ENCODE results near the gene IGSF9. TPM values are rescaled to one million over a fixed set of nuclear protein-coding genes. Genes with fewer than 3 reads are reported as not detected.

IGSF9 gene
- total RNA-seq, 1 donor from 2014 or later, result 5.9 TPM

- DNase-seq, result no peak
Measured at GRCh38 chr1:159973350-159973940, 28.0 kb upstream of the IGSF9 start.

GRCh38 chr1:159972443-159973205 is 27.2 kb upstream of the IGSF9 start:
- DNase-seq, result no peak

- DNase-seq, result no peak
Measured at GRCh38 chr1:159970932-159971342, 25.5 kb upstream of the IGSF9 start.

- DNase-seq, result no peak
Measured at GRCh38 chr1:159968901-159969300, 23.5 kb upstream of the IGSF9 start.

- DNase-seq, result no peak
Measured at GRCh38 chr1:159965263-159965662, 19.9 kb upstream of the IGSF9 start.

GRCh38 chr1:159964144-159964543 is 18.7 kb upstream of the IGSF9 start:
- no peak for DNase-seq

GRCh38 chr1:159962176-159962575 is 16.8 kb upstream of the IGSF9 start:
- DNase-seq, result no peak

- no peak for DNase-seq
Measured at GRCh38 chr1:159961636-159962035, 16.2 kb upstream of the IGSF9 start.

GRCh38 chr1:159960721-159961381 is 15.4 kb upstream of the IGSF9 start:
- no peak for DNase-seq

- no peak for DNase-seq
Measured at GRCh38 chr1:159959451-159959850, 14.0 kb upstream of the IGSF9 start.

GRCh38 chr1:159958719-159959380 is 13.4 kb upstream of the IGSF9 start:
- no peak for DNase-seq

GRCh38 chr1:159957824-159958268 is 12.4 kb upstream of the IGSF9 start:
- no peak for DNase-seq

GRCh38 chr1:159955456-159955855 is 10.0 kb upstream of the IGSF9 start:
- DNase-seq, result no peak

- no peak for DNase-seq
Measured at GRCh38 chr1:159953536-159954515, 8.4 kb upstream of the IGSF9 start, which contains the start of gene SLAMF9. TSS of gene SLAMF9 (minus strand) at chr1:159954237. CDS start at chr1:159954137, 100 bp downstream.

GRCh38 chr1:159952932-159953331 is 7.5 kb upstream of the IGSF9 start:
- no peak for DNase-seq

GRCh38 chr1:159951551-159951950 is 6.1 kb upstream of the IGSF9 start:
- DNase-seq, result no peak

GRCh38 chr1:159951016-159951415 is 5.6 kb upstream of the IGSF9 start:
- DNase-seq, result no peak

- no peak for DNase-seq
Measured at GRCh38 chr1:159949981-159950381, 4.6 kb upstream of the IGSF9 start.

GRCh38 chr1:159949123-159949522 is 3.7 kb upstream of the IGSF9 start:
- DNase-seq, result no peak

- DNase-seq, result no peak
Measured at GRCh38 chr1:159947942-159948341, 2.5 kb upstream of the IGSF9 start.
